HFFc6 (cell line): ENCODE results near the gene FUCA2. TPM values are rescaled to one million over a fixed set of nuclear protein-coding genes. Genes with fewer than 3 reads are reported as not detected.

Experiments
- DNase-seq: peaks from one replicate; pipeline ENCODE4 v3.0.0-alpha.2; 2018
- H3K27ac Mint-ChIP-seq: 2 replicates; pipeline ENCODE4 v1.8.0; 2020; ENCODE audit warnings: mild to moderate bottlenecking, mixed read lengths
- H3K27me3 Mint-ChIP-seq: 2 replicates; pipeline ENCODE4 v1.8.0; 2021; ENCODE audit warnings: mild to moderate bottlenecking, moderate library complexity, mixed read lengths; ENCODE audit not compliant: insufficient read depth
- H3K36me3 Mint-ChIP-seq: 2 replicates; pipeline ENCODE4 v1.8.0; 2021; ENCODE audit warnings: low read depth, mixed read lengths
- H3K4me1 Mint-ChIP-seq: 2 replicates; pipeline ENCODE4 v1.8.0; 2020; ENCODE audit warnings: low read depth, mixed read lengths
- H3K4me3 Mint-ChIP-seq: 2 replicates; pipeline ENCODE4 v1.8.0; 2020; ENCODE audit warnings: mild to moderate bottlenecking, moderate library complexity, mixed read lengths
- H3K9me3 Mint-ChIP-seq: 2 replicates; pipeline ENCODE4 v1.8.0; 2020; ENCODE audit warnings: mild to moderate bottlenecking, mixed read lengths
- total RNA-seq, 6 experiments: library from RNA; stranded (reverse); fragmentation: NEBNext Ultra II Directional; extraction: Animal tissue kit (Norgen Biotek cat#: 25700); gene quantifications; 2 replicates in 1 of 6; 3 replicates in 5 of 6; pipeline ENCODE4 v1.2.3, GENCODE V29; 2021
- TF ChIP-seq, protein P1 (sequence below): fragments of 200-600 bp; sonication (generic); IDR thresholded peaks from 2 replicates; pipeline ENCODE4 v1.5.0; 2021; ENCODE audit warnings: antibody characterized with exemption, mild to moderate bottlenecking

The FUCA2 gene
- total RNA-seq, 6 experiments from 2014 or later = 86.4 to 126 (median 121) TPM

DNA sequence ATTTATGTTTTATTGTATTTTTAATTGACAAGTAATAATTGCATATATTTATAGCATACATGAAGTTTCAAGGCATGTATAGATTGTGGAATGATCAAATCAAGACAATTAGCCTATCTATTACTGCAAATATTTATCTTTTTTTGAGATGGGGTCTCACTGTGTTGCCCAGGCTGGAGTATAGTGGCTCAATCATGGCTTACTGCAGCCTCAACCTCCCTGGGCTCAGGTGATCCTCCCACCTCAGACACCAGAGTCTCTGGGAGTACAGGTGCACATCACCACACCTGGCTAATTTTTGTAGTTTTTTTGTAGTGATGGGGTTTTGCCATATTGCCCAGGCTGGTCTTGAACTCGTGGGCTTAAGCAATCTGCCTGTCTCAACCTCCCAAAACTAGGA, 16.2 kb upstream of the FUCA2 start:
- H3K27me3 Mint-ChIP-seq = peaks cover 7% of the 10 kb centered on the region
- DNase-seq = no peak
- H3K4me1 Mint-ChIP-seq = no peaks in the 10 kb centered on the region
- H3K36me3 Mint-ChIP-seq = no peaks in the 10 kb centered on the region
- TF ChIP-seq, protein P1, sequence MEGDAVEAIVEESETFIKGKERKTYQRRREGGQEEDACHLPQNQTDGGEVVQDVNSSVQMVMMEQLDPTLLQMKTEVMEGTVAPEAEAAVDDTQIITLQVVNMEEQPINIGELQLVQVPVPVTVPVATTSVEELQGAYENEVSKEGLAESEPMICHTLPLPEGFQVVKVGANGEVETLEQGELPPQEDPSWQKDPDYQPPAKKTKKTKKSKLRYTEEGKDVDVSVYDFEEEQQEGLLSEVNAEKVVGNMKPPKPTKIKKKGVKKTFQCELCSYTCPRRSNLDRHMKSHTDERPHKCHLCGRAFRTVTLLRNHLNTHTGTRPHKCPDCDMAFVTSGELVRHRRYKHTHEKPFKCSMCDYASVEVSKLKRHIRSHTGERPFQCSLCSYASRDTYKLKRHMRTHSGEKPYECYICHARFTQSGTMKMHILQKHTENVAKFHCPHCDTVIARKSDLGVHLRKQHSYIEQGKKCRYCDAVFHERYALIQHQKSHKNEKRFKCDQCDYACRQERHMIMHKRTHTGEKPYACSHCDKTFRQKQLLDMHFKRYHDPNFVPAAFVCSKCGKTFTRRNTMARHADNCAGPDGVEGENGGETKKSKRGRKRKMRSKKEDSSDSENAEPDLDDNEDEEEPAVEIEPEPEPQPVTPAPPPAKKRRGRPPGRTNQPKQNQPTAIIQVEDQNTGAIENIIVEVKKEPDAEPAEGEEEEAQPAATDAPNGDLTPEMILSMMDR = no peak
- H3K9me3 Mint-ChIP-seq = no peaks in the 10 kb centered on the region
- no peak overlapping the region for H3K4me3 Mint-ChIP-seq
- no peak overlapping the region for H3K27ac Mint-ChIP-seq

DNA sequence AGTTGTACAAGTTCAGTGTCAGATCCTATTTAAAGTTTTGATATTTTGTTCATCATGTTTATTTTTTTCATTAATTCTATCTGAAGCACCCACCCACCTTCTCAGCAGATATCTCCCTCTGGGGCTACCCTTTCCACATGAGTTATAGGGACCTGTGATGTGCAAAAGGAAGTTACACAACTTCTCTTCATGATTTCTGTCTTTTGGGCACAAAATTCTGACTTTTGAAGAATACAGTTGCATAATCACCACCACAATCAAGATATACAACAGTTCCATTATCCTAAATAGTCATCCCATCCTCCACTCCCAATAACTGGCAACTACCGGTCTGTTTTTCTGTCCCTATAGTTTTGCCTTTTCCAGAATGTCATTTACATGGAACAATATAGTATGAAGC, 13.8 kb upstream of the FUCA2 start:
- no peaks in the 10 kb centered on the region for H3K9me3 Mint-ChIP-seq
- TF ChIP-seq, protein P1 = no peak

DNA sequence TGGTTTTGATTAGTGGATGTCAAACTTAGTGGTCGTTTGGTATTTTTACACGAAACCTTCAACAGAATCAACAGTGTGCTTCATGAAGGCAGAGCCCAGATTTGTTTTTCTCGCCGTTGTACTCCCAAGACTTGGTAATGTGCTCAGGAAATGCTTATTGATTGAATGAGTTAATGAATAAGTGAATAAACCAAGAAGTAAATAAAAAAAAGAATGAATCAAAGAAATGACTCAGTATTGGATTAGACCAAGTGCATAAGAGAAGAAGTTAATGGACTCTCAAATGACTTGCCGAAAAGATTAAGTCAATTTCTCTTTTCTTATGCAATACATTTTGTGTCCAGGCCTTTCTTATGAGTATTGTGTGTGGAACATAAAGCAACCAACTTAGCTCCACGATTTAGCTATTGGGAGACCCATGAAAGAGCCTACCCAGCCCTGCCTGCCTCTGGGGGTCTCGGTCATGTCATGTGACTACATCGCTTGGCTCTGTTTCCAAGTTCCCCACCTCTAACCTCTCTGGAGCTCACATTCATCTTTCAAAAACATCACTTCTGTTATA, 10.6 kb upstream of the FUCA2 start:
- Mint-ChIP-seq H3K27ac (no peak overlapping the region), H3K9me3 (no peaks in the 10 kb centered on the region), H3K27me3 (peaks cover 17% of the 10 kb centered on the region), H3K4me1 (peaks cover 2% of the 10 kb centered on the region; the same call in 1 of the 2 replicates), H3K36me3 (no peaks in the 10 kb centered on the region), H3K4me3 (no peak overlapping the region)
- no peak for DNase-seq
- TF ChIP-seq, protein P1 = no peak

More for the DNA sequence above, 13.8 kb upstream of the FUCA2 start:
- no peaks in the 10 kb centered on the region for H3K36me3 Mint-ChIP-seq
- H3K27ac Mint-ChIP-seq = no peak overlapping the region
- DNase-seq = no peak
- H3K4me1 Mint-ChIP-seq = no peaks in the 10 kb centered on the region
- no peak overlapping the region for H3K4me3 Mint-ChIP-seq
- peaks cover 6% of the 10 kb centered on the region for H3K27me3 Mint-ChIP-seq

DNA sequence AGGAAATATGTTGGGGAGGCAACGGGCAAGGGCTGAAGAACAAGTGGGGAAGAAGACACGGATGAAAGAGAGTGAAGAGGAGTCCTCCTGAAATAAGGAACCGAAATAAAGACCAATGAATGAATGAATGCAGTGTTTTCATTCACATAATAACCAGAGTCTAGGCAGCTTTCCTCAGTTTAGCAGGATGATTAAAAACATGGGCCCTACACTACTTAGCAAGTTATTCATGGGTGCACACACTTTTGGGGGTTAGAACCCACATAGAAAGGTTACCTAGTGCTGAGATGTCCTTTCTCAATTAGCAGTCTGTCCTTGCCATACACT, 5.9 kb upstream of the FUCA2 start:
- TF ChIP-seq, protein P1 = no peak
- no peak overlapping the region for H3K4me3 Mint-ChIP-seq

DNA sequence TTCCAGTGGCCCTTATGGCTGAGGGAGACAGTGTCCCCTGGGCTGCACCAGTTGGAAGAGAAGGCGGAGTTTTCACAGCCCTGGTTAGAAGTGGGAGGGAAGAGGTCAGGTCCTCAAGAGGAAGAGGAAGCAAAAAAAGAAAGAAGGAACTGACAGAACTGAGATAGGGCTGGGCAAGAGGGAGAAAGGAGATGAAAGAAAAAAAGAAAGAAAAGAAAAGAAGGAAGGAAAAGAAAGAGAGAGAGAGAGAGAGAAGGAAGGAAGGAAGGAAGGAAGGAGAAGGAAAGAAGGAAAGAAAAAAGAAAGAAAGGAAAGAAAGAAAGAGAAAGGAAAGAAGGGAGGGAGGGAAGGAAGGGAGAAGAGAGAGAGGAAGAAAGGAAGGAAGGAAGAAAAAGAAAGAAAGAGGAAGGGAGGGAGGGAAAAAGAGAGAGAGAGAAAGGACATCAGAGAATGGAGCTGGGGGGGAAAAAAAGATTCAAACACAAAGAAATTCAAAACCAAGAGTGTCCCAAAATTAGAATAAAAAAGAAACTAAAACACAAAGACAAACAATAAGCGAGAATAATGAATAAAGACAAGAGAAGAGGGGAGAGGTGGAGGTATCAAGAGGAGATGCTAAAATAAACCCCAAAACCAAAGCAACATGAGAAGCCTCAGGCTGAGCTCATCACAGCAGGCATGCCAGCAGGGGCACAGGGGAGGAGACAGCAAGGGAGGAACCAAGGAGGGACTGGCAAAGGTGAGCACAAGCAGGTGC, 5.3 kb upstream of the FUCA2 start:
- Mint-ChIP-seq H3K27ac (no peak overlapping the region), H3K4me3 (no peak overlapping the region), H3K27me3 (peaks cover 15% of the 10 kb centered on the region), H3K36me3 (no peaks in the 10 kb centered on the region; the same call in 1 of the 2 replicates), H3K9me3 (no peaks in the 10 kb centered on the region), H3K4me1 (peaks cover 27% of the 10 kb centered on the region)
- TF ChIP-seq, protein P1 = no peak
- no peak for DNase-seq

More for the DNA sequence above, 5.9 kb upstream of the FUCA2 start:
- Mint-ChIP-seq H3K27ac (no peak overlapping the region), H3K4me1 (peaks cover 25% of the 10 kb centered on the region), H3K9me3 (no peaks in the 10 kb centered on the region), H3K36me3 (no peaks in the 10 kb centered on the region; the same call in 1 of the 2 replicates), H3K27me3 (peaks cover 17% of the 10 kb centered on the region)
- DNase-seq = no peak
